ENCODE data around the gene TXN. TPM values are rescaled to one million over a fixed set of nuclear protein-coding genes. Genes with fewer than 3 reads are reported as not detected.
"Not testable (repeated sequence)": the region's sequence is repeated elsewhere in the genome, so short reads cannot be mapped to it uniquely, and the experiment has no call there.

The TXN gene
- total and polyA plus RNA-seq, 3 experiments from 2014 or later, result 172 to 471 (median 455) TPM

DNA sequence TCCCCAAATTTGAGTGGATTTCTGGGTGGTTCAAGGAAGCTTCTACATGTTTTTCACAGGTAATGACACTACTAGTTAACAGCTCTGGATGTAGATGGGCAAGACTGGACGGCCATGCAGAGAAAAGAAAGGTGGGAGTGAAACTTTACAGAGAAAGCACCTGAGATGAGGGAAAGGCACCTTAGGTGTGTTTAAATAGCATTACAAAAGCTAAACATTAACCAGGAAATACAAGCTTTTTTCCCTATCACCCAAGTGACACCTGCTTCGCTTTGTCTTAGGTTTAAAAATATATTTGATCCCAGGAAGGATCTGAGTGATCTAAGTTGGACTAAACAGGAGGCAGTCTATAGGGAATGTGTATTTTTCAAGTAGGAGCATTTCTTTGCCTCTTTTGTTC is 56.7 kb downstream of the TXN start:
- peaks cover 8 to 26% of the 10 kb centered on the region in 2 donors for H3K27me3 Mint-ChIP-seq
- H3K36me3 Mint-ChIP-seq, result no peaks in the 10 kb centered on the region
- Histone ChIP-seq H3K4me3 (ENCODE audit: low read length) (no peak overlapping the region), H3K9me3 (ENCODE audit: low read length) (no peaks in the 10 kb centered on the region), H3K27me3 (ENCODE audit: insufficient read depth, low read length, poor library complexity, severe bottlenecking) (no peaks in the 10 kb centered on the region), H3K27ac (ENCODE audit: low read depth, low read length) (no peak overlapping the region), H3K36me3 (ENCODE audit: insufficient read depth, low read length) (no peaks in the 10 kb centered on the region), H3K4me1 (ENCODE audit: insufficient read depth, low read length) (no peaks in the 10 kb centered on the region)
- POLR2A ChIA-PET, result no interaction called here
- DNase-seq, result no peak
- CTCF ChIA-PET, result no interaction called here
- no peak overlapping the region for H3K27ac Mint-ChIP-seq
- no peak overlapping the region for H3K4me3 Mint-ChIP-seq
- no peaks in the 10 kb centered on the region for H3K9me3 Mint-ChIP-seq
- no peaks in the 10 kb centered on the region for H3K4me1 Mint-ChIP-seq

DNA sequence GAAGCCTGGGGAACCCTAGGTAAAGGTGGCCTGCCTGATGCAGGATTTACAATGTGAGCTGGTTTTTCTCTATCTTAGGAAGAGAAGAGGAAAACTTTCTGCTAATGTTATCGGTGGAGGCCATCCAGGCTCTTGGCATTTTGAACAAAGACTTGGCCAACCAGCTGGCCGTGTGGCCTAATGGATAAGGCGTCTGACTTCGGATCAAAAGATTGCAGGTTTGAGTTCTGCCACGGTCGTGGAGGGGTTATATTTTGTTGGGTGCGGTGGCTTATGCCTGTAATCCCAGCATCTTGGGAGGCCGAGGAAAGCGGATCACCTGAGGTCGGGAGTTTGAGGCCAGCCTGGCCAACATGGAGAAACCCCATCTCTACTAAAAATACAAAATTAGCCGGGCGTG is 58.0 kb downstream of the TXN start:
- H3K9me3 Mint-ChIP-seq, result no peaks in the 10 kb centered on the region
- CTCF ChIA-PET, result interaction anchor here (1.0 kb wide), 1 partner anchor 19 kb away, joined by 3 read pairs; no protein-coding TSS in a partner anchor

GRCh38 chr9:110197330-110198187 is 58.7 kb downstream of the TXN start:
- Mint-ChIP-seq H3K27me3 (peaks cover 7 to 19% of the 10 kb centered on the region in 2 donors), H3K36me3 (no peaks in the 10 kb centered on the region), H3K27ac (no peak overlapping the region), H3K4me3 (no peak overlapping the region), H3K9me3 (no peaks in the 10 kb centered on the region), H3K4me1 (no peaks in the 10 kb centered on the region)
- ChIA-PET POLR2A (no interaction called here), CTCF (interaction anchor here (1.0 to 1.7 kb wide), 2 partner anchors 12 to 19 kb away, joined by 3 to 5 read pairs; no protein-coding TSS in a partner anchor)
- no peak for DNase-seq
- H3K27ac ChIP-seq (ENCODE audit: low read depth, low read length), result no peak overlapping the region
- no peak overlapping the region for H3K4me3 ChIP-seq (ENCODE audit: low read length)
- H3K4me1 ChIP-seq (ENCODE audit: insufficient read depth, low read length), result no peaks in the 10 kb centered on the region
- H3K27me3 ChIP-seq (ENCODE audit: insufficient read depth, low read length, poor library complexity, severe bottlenecking), result no peaks in the 10 kb centered on the region
- H3K9me3 ChIP-seq (ENCODE audit: low read length), result no peaks in the 10 kb centered on the region
- no peaks in the 10 kb centered on the region for H3K36me3 ChIP-seq (ENCODE audit: insufficient read depth, low read length)

More for the DNA sequence above, 58.0 kb downstream of the TXN start:
- Mint-ChIP-seq H3K4me1 (no peaks in the 10 kb centered on the region), H3K36me3 (no peaks in the 10 kb centered on the region), H3K27me3 (peaks cover 6 to 18% of the 10 kb centered on the region in 2 donors), H3K4me3 (no peak overlapping the region), H3K27ac (no peak overlapping the region)
- POLR2A ChIA-PET, result no interaction called here
- no peaks in the 10 kb centered on the region for H3K9me3 ChIP-seq (ENCODE audit: low read length)
- no peak for DNase-seq
- no peaks in the 10 kb centered on the region for H3K36me3 ChIP-seq (ENCODE audit: insufficient read depth, low read length)
- no peak overlapping the region for H3K4me3 ChIP-seq (ENCODE audit: low read length)
- no peaks in the 10 kb centered on the region for H3K27me3 ChIP-seq (ENCODE audit: insufficient read depth, low read length, poor library complexity, severe bottlenecking)
- no peaks in the 10 kb centered on the region for H3K4me1 ChIP-seq (ENCODE audit: insufficient read depth, low read length)
- H3K27ac ChIP-seq (ENCODE audit: low read depth, low read length), result no peak overlapping the region

- H3K36me3 Mint-ChIP-seq; H3K36me3 ChIP-seq (ENCODE audit: insufficient read depth, low read length); H3K4me1 ChIP-seq (ENCODE audit: insufficient read depth, low read length); H3K4me3 Mint-ChIP-seq; H3K9me3 ChIP-seq (ENCODE audit: low read length); H3K4me3 ChIP-seq (ENCODE audit: low read length); POLR2A ChIA-PET; H3K27me3 Mint-ChIP-seq; DNase-seq; H3K27ac ChIP-seq (ENCODE audit: low read depth, low read length); H3K4me1 Mint-ChIP-seq; H3K9me3 Mint-ChIP-seq; H3K27me3 ChIP-seq (ENCODE audit: insufficient read depth, low read length, poor library complexity, severe bottlenecking); H3K27ac Mint-ChIP-seq: not testable (repeated sequence)
- CTCF ChIA-PET, result interaction anchor here (1.6 to 1.7 kb wide), 2 partner anchors 11 to 13 kb away, joined by 4 to 5 read pairs; no protein-coding TSS in a partner anchor
These were observed 60.2 kb downstream of the TXN start for GRCh38 chr9:110196084-110196499.

Other genes starting within 250 kb of the TXN start
- gene C9orf152, start 48.3 kb downstream of the TXN start, total RNA-seq, result not detected
- not detected for gene C9orf152, start 48.3 kb downstream of the TXN start, polyA plus RNA-seq
- gene TXNDC8, start 81.4 kb upstream of the TXN start, total RNA-seq, result not detected
- gene TXNDC8, start 81.4 kb upstream of the TXN start, polyA plus RNA-seq, result not detected